HepG2 (cell line): ENCODE results near the gene RAD9A. TPM values are rescaled to one million over a fixed set of nuclear protein-coding genes. Genes with fewer than 3 reads are reported as not detected.

Experiments used
- ARID2 ChIP-seq: sonication (generic); formaldehyde crosslinking; IDR thresholded peaks from 2 replicates; pipeline ENCODE4 v1.8.1; 2022; ENCODE audit warnings: mild to moderate bottlenecking, missing genetic modification reagents, borderline replicate concordance
- CERS6 ChIP-seq: sonication (generic); formaldehyde crosslinking; IDR thresholded peaks from 2 replicates; pipeline ENCODE4 v1.5.0; 2020; ENCODE audit warnings: missing genetic modification reagents
- CREM ChIP-seq, 2 experiments: sonication (generic) in 1 of 2; formaldehyde crosslinking in 1 of 2; IDR thresholded peaks; 2 replicates each; pipeline versions ENCODE4 v1.4.0 to v1.6.1; 2016 to 2020; ENCODE audit warnings: antibody characterized with exemption in 1 of 2, mild to moderate bottlenecking in 1 of 2, missing genetic modification reagents in 1 of 2
- FIP1L1 ChIP-seq: fragments of 200-400 bp; formaldehyde crosslinking; IDR thresholded peaks from 2 replicates; pipeline ENCODE4 v1.6.1; 2018; ENCODE audit warnings: low read depth, mild to moderate bottlenecking, low read length, moderate library complexity, borderline replicate concordance; ENCODE audit not compliant: insufficient read depth
- FOXP4 ChIP-seq: sonication (generic); formaldehyde crosslinking; IDR thresholded peaks from 2 replicates; pipeline ENCODE4 v1.4.0; 2020; ENCODE audit warnings: missing genetic modification reagents
- MLXIP ChIP-seq: sonication (generic); formaldehyde crosslinking; IDR thresholded peaks from 2 replicates; pipeline ENCODE4 v1.9.0; 2021; ENCODE audit warnings: missing genetic modification reagents, borderline replicate concordance
- RAD51 ChIP-seq: fragments of 450-650 bp; IDR thresholded peaks from 2 replicates; pipeline ENCODE4 v1.6.1; 2016; ENCODE audit warnings: borderline replicate concordance
- REL ChIP-seq: sonication (generic); formaldehyde crosslinking; conservative IDR thresholded peaks from 2 replicates; pipeline ENCODE4 v1.8.0; 2022; ENCODE audit warnings: mild to moderate bottlenecking, missing genetic modification reagents, moderate library complexity
- RXRB ChIP-seq: IDR thresholded peaks from 2 replicates; pipeline ENCODE4 v1.6.1; 2016; ENCODE audit warnings: borderline replicate concordance, missing genetic modification reagents, missing compliant biosample characterization
- SIN3B ChIP-seq: fragments of 150-350 bp; IDR thresholded peaks from 2 replicates; pipeline ENCODE4 v1.6.1; 2014; ENCODE audit warnings: low read length
- ZNF17 ChIP-seq: sonication (generic); formaldehyde crosslinking; IDR thresholded peaks from 2 replicates; pipeline ENCODE4 v1.5.0; 2020; ENCODE audit warnings: mild to moderate bottlenecking, missing genetic modification reagents
- ZNF317 ChIP-seq: sonication (generic); formaldehyde crosslinking; IDR thresholded peaks from 2 replicates; pipeline ENCODE4 v1.5.0; 2020; ENCODE audit warnings: mild to moderate bottlenecking, missing genetic modification reagents
- ZNF432 ChIP-seq: sonication (generic); formaldehyde crosslinking; IDR thresholded peaks from 2 replicates; pipeline ENCODE4 v1.5.0; 2020; ENCODE audit warnings: missing genetic modification reagents, mild to moderate bottlenecking, borderline replicate concordance
- ZNF460 ChIP-seq: sonication (generic); formaldehyde crosslinking; IDR thresholded peaks from 2 replicates; pipeline ENCODE4 v1.5.1; 2020; ENCODE audit warnings: missing genetic modification reagents, mild to moderate bottlenecking, borderline replicate concordance
- ZNF589 ChIP-seq: sonication (generic); formaldehyde crosslinking; conservative IDR thresholded peaks from 2 replicates; pipeline ENCODE4 v1.8.0; 2022; ENCODE audit warnings: mild to moderate bottlenecking, moderate library complexity, missing genetic modification reagents
- ZNF724P ChIP-seq: sonication (generic); formaldehyde crosslinking; IDR thresholded peaks from 2 replicates; pipeline ENCODE4 v1.8.0; 2022; ENCODE audit warnings: missing genetic modification reagents, borderline replicate concordance
- ZNF850 ChIP-seq: sonication (generic); formaldehyde crosslinking; conservative IDR thresholded peaks from 2 replicates; pipeline ENCODE4 v1.9.0; 2021; ENCODE audit warnings: mild to moderate bottlenecking, missing genetic modification reagents
- ZNF883 ChIP-seq: sonication (generic); formaldehyde crosslinking; IDR thresholded peaks from 2 replicates; pipeline ENCODE4 v1.5.1; 2020; ENCODE audit warnings: mild to moderate bottlenecking, missing genetic modification reagents; ENCODE audit errors: not compliant biosample characterization
- polyA plus RNA-seq, 8 experiments: library from polyadenylated mRNA; depleted of rRNA in 3 of 8; stranded (reverse) in 7 of 8; unstranded in 1 of 8; fragments of >200 nt; fragmentation: Illumina TruSeq in 4 of 8; extraction: Trizol in 4 of 8; gene quantifications; 2 replicates each; pipeline versions ENCODE4 v1.2.1 to v1.2.3, GENCODE V29; 2011 to 2016; ENCODE audit warnings: low read depth in 4 of 8, missing spikeins in 1 of 8, mixed read lengths in 1 of 8; ENCODE audit not compliant: insufficient read depth in 1 of 8
- total RNA-seq, 5 experiments: library from RNA; depleted of rRNA; stranded (reverse); fragments of >200 nt; fragmentation: Illumina TruSeq; extraction: Trizol; gene quantifications; 2 replicates each; pipeline ENCODE4 v1.2.3, GENCODE V29; 2016; ENCODE audit warnings: low read depth in 1 of 5
- TF ChIP-seq, protein P1 (sequence below): sonication (generic); formaldehyde crosslinking; IDR thresholded peaks from 2 replicates; pipeline ENCODE4 v1.5.1; 2020; ENCODE audit warnings: mild to moderate bottlenecking, missing genetic modification reagents
- TF ChIP-seq, protein P2 (sequence below): sonication (generic); formaldehyde crosslinking; IDR thresholded peaks from 2 replicates; pipeline ENCODE4 v1.5.0; 2020; ENCODE audit warnings: missing genetic modification reagents, mild to moderate bottlenecking, borderline replicate concordance

Gene RAD9A
- total and polyA plus RNA-seq, 2 of the 13 experiments (the other 11 are each of a cell fraction or from before 2014, with no cell fraction given) = 10.1 to 15.7 TPM

- no peak for TF ChIP-seq FOXP4 (CRISPR knock-in tag)
- no peak for TF ChIP-seq CERS6 (CRISPR knock-in tag)
- TF ChIP-seq RAD51 = no peak
- TF ChIP-seq SIN3B = no peak
- no peak for TF ChIP-seq CREM (IDR thresholded peaks at IDR 0.05)
- TF ChIP-seq CREM (CRISPR knock-in tag; IDR thresholded peaks at IDR 0.05) = no peak
- TF ChIP-seq REL (CRISPR knock-in tag) = no peak
- TF ChIP-seq ZNF317 = no peak
- TF ChIP-seq ZNF883 = peak; percentile 63
- TF ChIP-seq ARID2 = 0 out of 2 replicates have a peak, but pooled peaks have one; percentile 47
- no peak for TF ChIP-seq FIP1L1
- TF ChIP-seq ZNF17 (CRISPR knock-in tag) = no peak
- no peak for TF ChIP-seq MLXIP (CRISPR knock-in tag)
- TF ChIP-seq RXRB (CRISPR knock-in tag) = no peak
- no peak for TF ChIP-seq ZNF460 (CRISPR knock-in tag)
- no peak for TF ChIP-seq ZNF850 (CRISPR knock-in tag)
- TF ChIP-seq ZNF724P (CRISPR knock-in tag) = no peak
- TF ChIP-seq, protein P1, sequence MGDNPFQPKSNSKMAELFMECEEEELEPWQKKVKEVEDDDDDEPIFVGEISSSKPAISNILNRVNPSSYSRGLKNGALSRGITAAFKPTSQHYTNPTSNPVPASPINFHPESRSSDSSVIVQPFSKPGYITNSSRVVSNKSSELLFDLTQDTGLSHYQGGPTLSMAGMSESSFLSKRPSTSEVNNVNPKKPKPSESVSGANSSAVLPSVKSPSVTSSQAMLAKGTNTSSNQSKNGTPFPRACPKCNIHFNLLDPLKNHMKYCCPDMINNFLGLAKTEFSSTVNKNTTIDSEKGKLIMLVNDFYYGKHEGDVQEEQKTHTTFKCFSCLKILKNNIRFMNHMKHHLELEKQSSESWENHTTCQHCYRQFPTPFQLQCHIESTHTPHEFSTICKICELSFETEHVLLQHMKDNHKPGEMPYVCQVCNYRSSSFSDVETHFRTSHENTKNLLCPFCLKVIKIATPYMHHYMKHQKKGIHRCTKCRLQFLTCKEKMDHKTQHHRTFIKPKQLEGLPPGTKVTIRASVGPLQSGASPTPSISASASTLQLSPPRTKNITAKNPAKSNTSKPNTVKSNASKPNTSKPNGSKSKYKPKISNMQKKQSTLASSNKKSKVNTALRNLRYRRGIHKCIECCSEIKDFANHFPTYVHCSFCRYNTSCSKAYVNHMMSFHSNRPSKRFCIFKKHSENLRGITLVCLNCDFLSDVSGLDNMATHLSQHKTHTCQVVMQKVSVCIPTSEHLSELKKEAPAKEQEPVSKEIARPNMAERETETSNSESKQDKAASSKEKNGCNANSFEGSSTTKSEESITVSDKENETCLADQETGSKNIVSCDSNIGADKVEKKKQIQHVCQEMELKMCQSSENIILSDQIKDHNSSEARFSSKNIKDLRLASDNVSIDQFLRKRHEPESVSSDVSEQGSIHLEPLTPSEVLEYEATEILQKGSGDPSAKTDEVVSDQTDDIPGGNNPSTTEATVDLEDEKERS (CRISPR knock-in tag) = no peak
- TF ChIP-seq ZNF589 (CRISPR knock-in tag) = no peak
- TF ChIP-seq ZNF432 (CRISPR knock-in tag) = no peak
- TF ChIP-seq, protein P2, sequence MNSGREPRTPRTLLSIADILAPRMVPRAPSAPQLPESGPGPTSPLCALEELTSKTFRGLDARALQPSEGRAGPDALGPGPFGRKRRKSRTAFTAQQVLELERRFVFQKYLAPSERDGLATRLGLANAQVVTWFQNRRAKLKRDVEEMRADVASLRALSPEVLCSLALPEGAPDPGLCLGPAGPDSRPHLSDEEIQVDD (CRISPR knock-in tag) = no peak
Observed at GRCh38 chr11:67400942-67401494, 9.2 kb downstream of the RAD9A start (continued).
